ENCODE results near the gene CCDC3.
"Not testable (repeated sequence)": the region's sequence is repeated elsewhere in the genome, so short reads cannot be mapped to it uniquely, and the experiment has no call there.

The CCDC3 gene

GRCh38 chr10:13000431-13000830, 1.1 kb downstream of the CCDC3 start:
- no peak for DNase-seq (ENCODE audit: low read depth)

DNA sequence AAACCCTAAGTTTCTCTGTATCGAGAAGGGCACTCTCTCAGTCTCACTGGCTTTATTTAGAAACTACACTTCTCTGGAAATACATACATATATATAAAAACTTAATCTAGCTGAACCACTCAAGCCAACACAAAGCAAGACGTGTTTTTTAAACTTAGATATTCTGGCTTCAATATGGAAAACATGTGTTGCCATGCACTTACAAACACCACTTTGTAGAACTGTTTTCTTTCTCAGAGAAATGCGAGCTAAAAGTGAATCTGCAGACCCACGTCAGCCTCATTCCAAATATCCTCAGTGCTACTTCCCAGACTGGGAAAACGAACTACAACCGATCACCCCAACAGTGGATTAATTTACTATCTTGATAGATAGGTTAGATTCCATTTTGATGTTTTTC, 1.7 kb downstream of the CCDC3 start:
- DNase-seq (ENCODE audit: low read depth) = no peak

DNA sequence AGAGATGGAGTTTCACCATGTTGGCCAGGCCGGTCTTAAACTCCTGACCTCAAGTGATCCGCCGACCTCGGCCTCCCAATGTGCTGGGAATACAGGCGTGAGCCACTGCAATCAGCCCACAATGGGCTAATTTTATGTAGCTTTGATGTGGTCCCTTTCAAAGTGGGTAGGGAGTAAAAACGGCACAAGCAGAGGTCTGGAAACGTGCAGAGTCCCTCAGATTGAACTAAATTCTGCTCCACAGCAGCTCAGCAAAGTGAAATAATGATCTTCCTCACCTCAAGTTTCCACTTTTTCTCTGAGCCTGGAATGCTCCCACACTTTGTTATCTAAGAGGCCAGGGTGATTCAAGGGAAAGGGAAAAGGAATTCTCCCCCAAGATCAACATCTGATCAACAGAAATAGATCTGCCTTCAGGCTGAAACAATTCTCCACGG, 6.1 kb downstream of the CCDC3 start:
- no peak for DNase-seq (ENCODE audit: low read depth)

GRCh38 chr10:12993595-12993994, 7.9 kb downstream of the CCDC3 start:
- DNase-seq (ENCODE audit: low read depth) = no peak

DNA sequence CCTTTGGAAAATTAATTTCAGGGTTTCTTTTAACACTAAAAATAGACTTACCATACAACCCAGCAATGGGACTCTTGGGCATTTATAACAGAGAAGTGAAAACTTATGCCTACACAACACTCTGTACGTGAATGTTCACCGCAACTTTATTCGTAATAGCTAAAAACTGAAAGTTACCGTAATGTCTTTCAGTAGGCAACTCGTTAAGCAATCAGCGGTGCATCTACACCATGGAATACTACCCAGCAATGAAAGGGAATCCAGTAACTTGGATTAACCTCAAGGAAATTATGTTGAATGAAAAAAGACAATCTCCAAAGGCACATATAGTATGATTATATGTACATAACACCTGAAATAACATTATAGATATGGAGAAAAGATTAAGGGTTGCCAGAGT, 16.2 kb downstream of the CCDC3 start:
- DNase-seq (ENCODE audit: low read depth) = no peak

DNA sequence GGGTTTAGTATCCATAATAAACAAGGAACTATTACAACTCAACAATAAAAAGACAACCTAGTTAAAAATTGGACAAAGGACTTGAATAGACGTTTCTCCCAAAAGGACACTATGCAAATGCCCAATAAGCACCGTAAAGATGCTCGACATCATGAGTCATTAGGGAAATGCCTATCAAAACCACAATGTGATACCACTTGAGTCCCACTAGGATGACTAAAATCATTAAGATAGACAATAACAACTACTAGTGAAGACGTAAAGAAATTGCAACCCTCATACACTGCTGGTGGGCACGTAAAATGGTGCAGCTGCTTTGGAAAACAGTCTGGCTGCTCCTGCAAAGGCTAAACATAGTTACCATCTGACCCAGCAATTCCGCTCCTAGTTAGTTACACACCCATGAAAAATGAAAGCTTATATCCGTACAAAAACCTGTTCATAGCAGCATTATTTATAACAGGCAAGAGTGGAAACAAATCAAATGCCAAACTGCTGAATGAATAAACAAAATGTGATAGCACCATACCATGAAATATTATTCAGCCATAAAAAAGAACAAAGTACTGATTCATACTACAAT, 17.3 kb downstream of the CCDC3 start:
- DNase-seq (ENCODE audit: low read depth) = no peak

GRCh38 chr10:12983568-12983967, 17.9 kb downstream of the CCDC3 start:
- not testable (repeated sequence) for DNase-seq (ENCODE audit: low read depth)

DNA sequence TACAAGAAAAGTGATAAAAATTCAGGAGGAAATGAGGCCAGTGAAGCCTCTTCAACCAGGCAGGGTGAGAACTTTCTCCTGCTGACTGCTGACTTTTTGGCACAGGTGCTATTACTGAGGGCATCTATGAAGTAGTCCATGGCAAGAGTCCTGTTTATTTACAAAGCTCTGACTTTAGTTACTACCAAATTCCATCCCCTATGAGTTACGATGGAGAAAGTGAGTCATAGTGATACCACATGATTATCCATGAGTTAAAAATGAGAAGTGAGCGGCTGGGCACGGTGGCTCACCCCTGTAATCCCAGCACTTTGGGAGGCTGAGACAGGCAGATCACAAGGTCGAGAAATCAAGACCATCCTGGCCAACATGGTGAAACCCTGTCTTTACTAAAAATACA, 19.9 kb downstream of the CCDC3 start:
- DNase-seq (ENCODE audit: low read depth) = no peak

- DNase-seq (ENCODE audit: low read depth) = no peak
Observed at GRCh38 chr10:12980713-12981306, 20.7 kb downstream of the CCDC3 start.

DNA sequence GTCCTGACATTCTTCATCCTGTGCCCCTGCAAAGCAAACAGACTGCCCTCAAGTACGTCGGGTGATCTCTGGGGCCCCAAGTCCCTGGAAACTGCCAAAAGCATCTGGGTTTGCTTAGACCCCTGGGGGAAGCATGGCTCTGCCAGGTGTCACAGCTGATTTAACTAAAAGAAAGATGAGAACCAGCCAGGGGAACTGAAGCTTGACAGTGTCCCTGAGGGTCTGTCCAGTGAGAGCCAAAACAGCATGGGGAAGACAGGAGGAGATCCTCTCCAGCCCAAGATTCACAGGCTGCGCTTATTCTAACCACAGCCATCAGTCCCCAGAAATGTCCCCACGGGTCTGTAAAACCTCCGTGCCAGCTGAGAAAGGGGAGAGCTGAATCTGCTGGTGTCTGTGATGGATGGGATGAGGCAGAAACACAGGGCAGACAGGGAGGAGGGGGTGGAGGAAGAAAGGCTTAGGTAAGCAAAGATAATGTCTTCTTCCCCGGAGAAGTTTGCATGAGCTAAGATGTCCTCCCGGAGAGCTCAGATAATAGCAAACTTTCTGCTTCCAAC, 21.3 kb downstream of the CCDC3 start:
- no peak for DNase-seq (ENCODE audit: low read depth)

DNA sequence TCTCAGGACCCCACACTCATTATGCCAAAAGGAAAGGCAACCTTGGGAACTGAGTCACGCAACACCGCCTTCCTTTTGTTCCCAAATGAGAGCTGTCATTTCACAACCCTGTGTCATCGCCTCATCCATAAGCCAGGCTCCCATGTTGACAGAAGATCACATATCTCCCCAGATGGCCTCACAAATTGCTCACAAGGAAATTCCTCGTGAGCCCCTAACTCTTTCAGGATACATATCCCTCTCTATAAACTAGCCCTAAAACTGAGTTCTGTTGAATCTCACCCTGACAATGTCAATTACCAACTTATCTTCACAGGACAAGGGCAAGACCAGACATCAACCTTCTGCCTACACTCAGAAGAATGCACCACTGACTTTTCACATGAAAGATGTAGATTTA, 22.6 kb downstream of the CCDC3 start:
- no peak for DNase-seq (ENCODE audit: low read depth)

GRCh38 chr10:12975906-12976305, 25.6 kb downstream of the CCDC3 start:
- DNase-seq (ENCODE audit: low read depth) = no peak

GRCh38 chr10:12975266-12975665, 26.2 kb downstream of the CCDC3 start:
- no peak for DNase-seq (ENCODE audit: low read depth)

GRCh38 chr10:12974491-12975199, 26.9 kb downstream of the CCDC3 start:
- DNase-seq (ENCODE audit: low read depth) = no peak

DNA sequence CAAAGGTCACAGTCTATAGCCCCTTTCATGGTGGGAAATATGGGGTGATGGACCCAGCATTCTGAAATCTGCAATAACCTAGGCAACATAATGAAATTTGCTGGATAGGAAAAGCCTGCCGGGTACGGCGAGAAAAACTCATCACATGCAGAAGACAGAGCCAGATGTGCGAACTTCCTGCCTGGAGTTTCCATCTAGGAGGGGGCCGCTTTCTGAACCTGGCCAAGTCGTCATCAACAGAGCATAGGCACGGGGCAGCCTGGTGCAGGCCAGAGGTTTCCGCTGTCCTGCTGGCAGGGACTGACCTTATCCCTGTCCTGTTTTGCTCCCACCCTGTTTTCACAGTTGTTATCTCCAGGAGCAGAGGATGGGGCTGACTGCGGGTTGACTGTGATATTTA, 27.4 kb downstream of the CCDC3 start:
- DNase-seq (ENCODE audit: low read depth) = no peak

DNA sequence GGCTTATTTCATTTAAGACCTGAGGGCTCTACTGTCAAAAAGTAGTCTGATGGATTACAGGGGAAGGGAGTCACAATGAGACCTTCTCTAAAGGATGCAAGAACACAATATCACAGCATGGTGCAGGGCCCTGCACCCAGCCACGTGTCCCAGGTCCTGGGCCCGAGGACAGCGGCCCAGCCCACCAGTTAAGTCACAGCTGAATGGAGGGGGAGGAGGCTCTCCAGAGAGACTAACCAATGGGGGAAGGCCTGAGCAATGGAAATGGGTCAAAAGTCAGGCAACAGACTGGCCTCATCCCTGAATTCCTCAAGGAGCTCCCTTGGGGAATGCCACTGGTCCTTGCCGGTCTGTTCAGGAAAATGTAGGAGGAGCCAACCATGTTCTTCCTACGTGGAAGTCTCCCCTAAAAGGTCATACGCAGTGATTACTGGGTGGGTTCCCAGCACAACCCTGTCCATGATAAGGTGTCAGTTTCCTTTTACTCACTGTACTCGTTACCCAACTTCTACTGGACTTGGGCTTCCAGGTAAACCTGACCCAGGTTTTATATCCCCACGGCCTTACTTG, 28.3 kb downstream of the CCDC3 start:
- DNase-seq (ENCODE audit: low read depth) = no peak

GRCh38 chr10:12972146-12972545, 29.4 kb downstream of the CCDC3 start:
- DNase-seq (ENCODE audit: low read depth) = no peak

- DNase-seq (ENCODE audit: low read depth) = no peak
Observed at GRCh38 chr10:12971001-12971788, 30.3 kb downstream of the CCDC3 start.

GRCh38 chr10:12969951-12970350, 31.6 kb downstream of the CCDC3 start:
- no peak for DNase-seq (ENCODE audit: low read depth)

DNA sequence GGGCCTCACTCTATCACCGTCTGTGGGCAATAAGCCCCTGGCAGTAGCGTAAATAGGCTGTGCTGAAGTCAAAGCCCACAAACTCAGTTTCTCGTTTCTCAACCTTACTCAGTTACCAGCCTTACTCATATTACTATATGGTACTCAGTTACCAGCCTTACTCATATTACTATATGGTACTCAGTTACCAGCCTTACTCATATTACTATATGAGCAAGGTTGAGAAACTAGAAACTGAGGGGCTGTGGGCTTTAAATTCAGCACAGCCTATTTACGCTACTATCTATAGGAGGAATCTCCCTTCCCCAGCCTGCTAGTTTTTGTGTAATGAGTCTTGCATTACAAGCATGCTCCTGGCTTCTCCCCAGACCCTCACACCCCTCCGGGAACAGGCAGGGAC, 35.4 kb downstream of the CCDC3 start:
- no peak for DNase-seq (ENCODE audit: low read depth)

- no peak for DNase-seq (ENCODE audit: low read depth)
Observed at GRCh38 chr10:12965571-12965970, 35.9 kb downstream of the CCDC3 start.

DNA sequence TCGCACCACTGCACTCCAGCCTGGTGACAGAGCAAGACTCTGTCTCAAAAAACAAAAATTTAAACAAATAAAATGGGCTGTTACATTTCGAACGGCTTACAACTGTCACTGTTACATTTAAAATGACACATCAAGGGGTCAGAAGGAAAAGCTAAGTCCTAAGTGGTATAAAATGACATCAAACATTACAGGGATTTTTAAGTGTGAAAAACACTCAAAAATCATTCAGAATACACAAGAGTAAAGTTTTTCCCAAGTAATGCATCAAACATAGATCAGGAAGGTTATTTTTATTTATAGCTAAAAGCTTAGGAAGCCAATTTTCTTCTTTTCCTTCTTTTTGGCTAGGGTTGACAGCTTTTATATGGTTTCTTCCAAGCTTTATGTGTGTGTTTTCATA, 39.0 kb downstream of the CCDC3 start:
- no peak for DNase-seq (ENCODE audit: low read depth)
